ENCODE results near the gene MRPL41. TPM values are rescaled to one million over a fixed set of nuclear protein-coding genes. Genes with fewer than 3 reads are reported as not detected.

MRPL41 gene
- total RNA-seq (2014; rRNA removed; shearing (Covaris generic)), result 132 and 161 TPM in 2 replicates

DNA sequence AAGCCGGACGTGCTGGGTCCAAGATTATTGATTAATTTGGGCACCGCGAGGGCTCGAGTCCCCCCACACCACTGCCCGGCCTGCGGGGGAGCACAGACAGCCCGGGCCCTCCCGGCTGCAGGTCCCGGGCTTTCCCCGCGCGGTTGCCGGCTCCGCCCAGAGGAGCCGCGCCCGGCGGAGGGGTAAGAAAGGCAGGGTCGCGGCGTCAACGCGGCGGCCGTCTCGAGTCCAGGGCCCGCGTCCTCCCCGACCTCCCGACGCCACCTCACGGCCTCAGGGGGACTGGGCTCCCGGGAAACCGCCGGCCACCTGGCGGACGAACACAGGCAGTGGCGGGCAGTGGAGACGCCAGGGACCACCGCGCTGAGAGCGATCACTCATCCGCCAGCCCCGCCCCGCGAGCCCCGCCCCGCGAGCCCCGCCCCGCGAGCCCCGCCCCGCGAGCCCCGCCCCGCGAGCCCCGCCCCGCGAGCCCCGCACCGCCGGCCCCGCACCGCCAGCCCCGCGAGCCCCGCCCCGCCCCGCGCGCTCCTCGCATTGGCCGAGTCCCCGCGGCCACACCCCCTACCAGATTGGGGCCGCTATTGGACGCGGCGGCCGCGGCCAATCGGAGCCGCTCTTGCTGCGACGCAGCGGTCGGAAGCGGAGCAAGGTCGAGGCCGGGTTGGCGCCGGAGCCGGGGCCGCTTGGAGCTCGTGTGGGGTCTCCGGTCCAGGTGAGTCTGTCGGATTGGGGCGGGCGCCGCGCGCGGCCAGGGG, at the start of gene MRPL41:
MRPL41 (plus strand) TSS at position 616 of the 758 bp plus-strand sequence. CDS start 203 bp downstream, outside the sequence.

DNA sequence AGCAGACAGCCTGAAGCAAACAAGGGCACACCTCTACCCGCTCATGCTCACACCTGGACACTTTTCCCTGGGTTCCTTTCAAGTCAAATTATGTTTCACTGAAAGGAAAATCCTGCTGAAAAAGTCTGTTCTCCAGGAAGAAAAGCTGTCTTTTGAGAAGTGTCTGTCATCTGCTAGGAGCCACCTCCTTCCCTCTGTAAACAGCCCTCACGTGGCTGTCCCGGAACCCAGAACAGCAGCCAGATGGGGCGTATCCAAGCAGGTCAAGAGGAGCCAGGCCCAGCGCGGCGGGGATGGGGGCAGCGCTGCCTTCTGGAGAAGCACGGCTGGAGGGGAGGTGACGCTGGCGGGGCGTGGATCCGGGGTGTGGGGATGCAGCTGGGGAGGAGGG, 1.5 kb upstream of the MRPL41 start, which contains the start of gene PNPLA7:
PNPLA7 (minus strand) TSS at position 172 of the 391 bp plus-strand sequence. CDS start 205 bp downstream, outside the sequence.

DNA sequence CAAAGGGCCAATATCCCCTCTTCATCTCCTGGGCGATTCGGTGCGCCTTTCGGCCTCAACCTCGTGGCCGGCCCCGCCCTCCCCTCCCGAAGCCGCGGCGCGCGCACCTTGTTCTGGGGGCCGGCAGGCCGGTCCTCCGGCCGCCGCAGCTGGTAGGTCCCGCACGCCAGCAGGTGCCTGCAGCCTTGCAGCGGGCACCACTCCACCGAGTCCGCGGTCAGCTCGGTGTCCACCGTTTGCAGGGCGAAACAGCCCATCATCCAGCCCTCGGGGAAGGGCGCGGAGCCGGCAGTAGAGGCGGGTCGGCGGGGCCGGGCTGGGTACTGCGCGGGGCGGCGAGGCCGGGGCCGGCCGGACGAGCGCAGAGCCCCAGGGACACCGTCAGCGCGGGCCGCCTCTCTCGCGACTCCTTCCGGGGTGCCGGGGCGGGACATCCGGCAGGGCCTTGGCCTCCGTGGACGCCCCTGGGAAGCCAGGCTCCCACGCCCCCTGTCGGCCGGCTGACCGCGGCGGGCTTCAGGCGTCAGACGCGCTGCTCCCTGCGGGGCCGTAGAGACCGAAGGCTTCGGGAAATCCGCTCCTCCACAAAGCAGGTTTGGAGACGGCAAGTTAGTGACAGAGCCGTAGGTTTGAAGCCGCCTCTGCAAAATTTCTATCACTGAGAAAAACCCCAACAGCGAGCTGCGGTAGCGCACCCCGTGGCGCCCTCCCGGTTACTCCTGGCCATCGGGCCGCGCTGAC, 27.0 kb downstream of the MRPL41 start, which contains the start of gene DPH7:
DPH7 (minus strand) TSS at position 408 of the 741 bp plus-strand sequence; CDS start at position 260, 148 bp downstream.

DNA sequence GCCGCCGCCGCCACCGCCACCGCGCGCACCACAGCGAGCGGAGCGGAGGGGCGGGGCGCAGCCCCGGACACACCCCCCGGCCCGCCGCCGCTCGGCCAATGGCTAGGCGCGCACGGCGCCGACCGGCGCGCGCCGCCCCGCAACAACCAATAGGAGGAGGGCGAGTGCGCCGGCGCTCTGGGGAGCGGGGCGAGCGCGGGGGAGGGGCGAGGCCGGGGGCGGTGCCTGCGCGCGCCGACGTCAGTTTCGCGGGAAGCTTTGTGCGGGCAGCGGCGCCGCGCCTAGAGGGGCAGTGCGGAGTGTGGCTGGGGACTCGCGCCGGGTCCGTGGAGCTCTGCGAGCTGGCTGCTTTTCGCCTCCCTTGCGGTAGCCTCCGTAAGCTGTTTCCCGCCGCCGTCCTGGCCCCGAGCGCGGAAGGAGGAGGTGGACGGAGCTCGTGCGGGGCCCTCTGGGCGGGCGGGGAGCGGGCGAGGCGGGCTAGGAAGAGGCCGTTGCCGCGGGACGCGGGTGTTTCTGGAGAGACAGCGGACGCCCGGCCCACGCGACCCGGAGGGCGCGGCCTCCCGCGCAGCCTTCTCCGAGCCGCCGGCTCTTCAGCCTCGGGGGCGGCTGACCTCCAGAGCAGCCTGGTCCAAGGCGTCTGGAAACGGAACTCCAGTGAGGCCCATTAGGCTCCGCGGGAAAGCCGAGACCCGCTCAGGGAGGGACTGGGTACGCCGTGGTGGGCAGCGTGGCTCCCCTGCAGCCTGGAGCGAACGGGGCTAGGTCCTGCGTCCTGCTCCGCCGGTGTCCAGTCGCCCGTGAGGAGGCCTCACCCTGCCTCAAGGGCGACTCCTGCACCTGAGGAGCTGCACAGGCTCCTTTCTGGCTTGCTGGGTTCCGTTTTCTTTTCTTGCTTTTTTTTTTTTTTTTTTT, 39.0 kb downstream of the MRPL41 start, which contains the start of gene ZMYND19:
ZMYND19 (minus strand) TSS at position 44 of the 915 bp plus-strand sequence. CDS start 249 bp downstream, outside the sequence.

Other genes with a start within 250 kb of the MRPL41 start
- 0.11 TPM in 1 of 2 replicates, not detected in the other for gene NRARP, start 249.6 kb upstream of the MRPL41 start, total RNA-seq (2014; rRNA removed; shearing (Covaris generic))
- 3.9 and 4.8 TPM in 2 replicates for gene EXD3, start 128.7 kb upstream of the MRPL41 start, total RNA-seq (2014; rRNA removed; shearing (Covaris generic))
- 0.56 and 1.2 TPM in 2 replicates for gene NOXA1, start 128.5 kb upstream of the MRPL41 start, total RNA-seq (2014; rRNA removed; shearing (Covaris generic))
- 0.21 TPM in 1 of 2 replicates, not detected in the other for gene ENTPD8, start 110.5 kb upstream of the MRPL41 start, total RNA-seq (2014; rRNA removed; shearing (Covaris generic))
- 34.7 and 38.6 TPM in 2 replicates for gene NSMF, start 92.5 kb upstream of the MRPL41 start, total RNA-seq (2014; rRNA removed; shearing (Covaris generic))
- gene PNPLA7, start 1.5 kb upstream of the MRPL41 start, total RNA-seq (2014; rRNA removed; shearing (Covaris generic)), result 1.3 and 1.8 TPM in 2 replicates
- 41.4 and 46.1 TPM in 2 replicates for gene DPH7, start 27.0 kb downstream of the MRPL41 start, total RNA-seq (2014; rRNA removed; shearing (Covaris generic))
- 49.6 and 53.9 TPM in 2 replicates for gene ZMYND19, start 38.6 kb downstream of the MRPL41 start, total RNA-seq (2014; rRNA removed; shearing (Covaris generic))
- gene ARRDC1, start 53.8 kb downstream of the MRPL41 start, total RNA-seq (2014; rRNA removed; shearing (Covaris generic)), result 38.8 and 45.0 TPM in 2 replicates
- 58.4 and 61.8 TPM in 2 replicates for gene EHMT1, start 67.1 kb downstream of the MRPL41 start, total RNA-seq (2014; rRNA removed; shearing (Covaris generic))